GM21723 (cell line): ENCODE data around the gene KCNIP1.

ENCODE experiments used
- ATAC-seq: cut with Tn5 transposase; IDR thresholded peaks from one replicate; pipeline ENCODE4 v1.9.1; 2021; ENCODE audit warnings: mild to moderate bottlenecking, moderate library complexity; ENCODE audit not compliant: unreplicated experiment

Gene KCNIP1

GRCh38 chr5:170590566-170590965 is 86.7 kb downstream of the KCNIP1 start:
- ATAC-seq: no peak

- ATAC-seq: no peak
These were observed 87.2 kb downstream of the KCNIP1 start for GRCh38 chr5:170591054-170591453.

GRCh38 chr5:170596482-170597044 is 92.7 kb downstream of the KCNIP1 start:
- ATAC-seq: no peak

- ATAC-seq: no peak
These were observed 93.4 kb downstream of the KCNIP1 start for GRCh38 chr5:170597109-170597751.

GRCh38 chr5:170597872-170598271 is 94.1 kb downstream of the KCNIP1 start:
- no peak for ATAC-seq

GRCh38 chr5:170599756-170600155 is 95.9 kb downstream of the KCNIP1 start:
- ATAC-seq: no peak

GRCh38 chr5:170601619-170602018 is 97.8 kb downstream of the KCNIP1 start:
- no peak for ATAC-seq

GRCh38 chr5:170603109-170603508 is 99.3 kb downstream of the KCNIP1 start:
- ATAC-seq: no peak

- no peak for ATAC-seq
These were observed 100.1 kb downstream of the KCNIP1 start for GRCh38 chr5:170603578-170604565.

GRCh38 chr5:170606941-170607340 is 103.1 kb downstream of the KCNIP1 start:
- no peak for ATAC-seq

GRCh38 chr5:170611449-170612090 is 107.8 kb downstream of the KCNIP1 start:
- ATAC-seq: no peak

GRCh38 chr5:170612256-170612678 is 108.4 kb downstream of the KCNIP1 start:
- ATAC-seq: no peak

GRCh38 chr5:170614065-170614490 is 110.3 kb downstream of the KCNIP1 start:
- ATAC-seq: no peak

- no peak for ATAC-seq
These were observed 110.9 kb downstream of the KCNIP1 start for GRCh38 chr5:170614720-170615119.

GRCh38 chr5:170617533-170618490 is 114.0 kb downstream of the KCNIP1 start:
- no peak for ATAC-seq

GRCh38 chr5:170619869-170620268 is 116.0 kb downstream of the KCNIP1 start:
- no peak for ATAC-seq

GRCh38 chr5:170622933-170623332 is 119.1 kb downstream of the KCNIP1 start:
- ATAC-seq: no peak

GRCh38 chr5:170623576-170624181 is 119.9 kb downstream of the KCNIP1 start:
- ATAC-seq: no peak
